Measurements from ENCODE around the gene RAP1GDS1. TPM values are rescaled to one million over a fixed set of nuclear protein-coding genes. Genes with fewer than 3 reads are reported as not detected.

RAP1GDS1 gene
- total and polyA plus RNA-seq, 2 of the 13 experiments (the other 11 are each of a cell fraction or from before 2014, with no cell fraction given), result 19.3 to 42.5 TPM

DNA sequence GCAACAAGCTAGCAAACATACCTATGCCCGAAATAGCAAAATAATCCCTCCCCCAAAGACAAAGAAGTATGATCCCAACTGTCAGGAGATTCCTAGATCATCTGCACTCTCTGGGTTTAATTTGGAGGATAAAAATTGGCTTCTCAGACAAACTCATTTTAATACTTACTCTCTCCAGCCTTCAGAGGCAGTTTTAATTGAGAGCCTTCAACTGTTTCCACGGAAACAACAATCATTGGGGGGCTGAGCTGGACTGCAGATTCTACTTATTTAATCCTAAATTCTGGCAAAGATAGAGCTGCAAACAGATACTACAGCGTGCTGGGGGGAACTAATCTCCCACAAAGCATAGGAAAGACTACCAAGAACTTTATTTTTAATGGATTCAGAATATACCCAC, 229.1 kb downstream of the RAP1GDS1 start:
- H3K4me2 ChIP-seq (ENCODE audit: low read depth, low read length), result no peak overlapping the region
- H3K27me3 ChIP-seq (ENCODE audit: control insufficient read depth in 1 of 2, insufficient read depth in 2 of 2, low read length in 2 of 2), result 0 out of 5 replicates have a peak, but pooled peaks cover 0 to 3% of the 10 kb centered on the region in 2 experiments
- 5% methylated on average over 3 of the region's 3 CpGs for WGBS (ENCODE audit: low lambda C conversion rate)
- H2AFZ ChIP-seq (ENCODE audit: low read length), result no peak overlapping the region
- no peaks in the 10 kb centered on the region for H3K79me2 ChIP-seq (ENCODE audit: insufficient read depth, low read length)
- ChIA-PET CTCF (ENCODE audit: low intra/inter-chr PET ratio, low total read pairs) (no interaction called here), POLR2A (no interaction called here)
- H3K9ac ChIP-seq (ENCODE audit: insufficient read depth, low read depth, low read length), result no peak overlapping the region
- intact Hi-C loops (cut with micrococcal nuclease; ENCODE audit: unreplicated experiment) (no loop called here), in situ Hi-C loops (cut with HindIII; ENCODE audit: extremely low pct_ligation_motif_present, low pct_unique_long_range_greater_than_20kb) (no loop called here)
- no peak overlapping the region for H3K27ac ChIP-seq (ENCODE audit: extremely low read length, insufficient read depth, low read length)
- ATAC-seq (no peak), FAIRE-seq (no peak), DNase-seq (ENCODE audit: low spot score) (no peak)
- no peak overlapping the region for H3K4me3 ChIP-seq (replicated peaks in 1 of 3; ENCODE audit: insufficient read depth in 1 of 3, low read depth in 2 of 3, low read length in 3 of 3)
- BruUV-seq (replicated peaks), result no TSS peak
- no peaks in the 10 kb centered on the region for H3K4me1 ChIP-seq (ENCODE audit: insufficient read depth, low read length)
- no peaks in the 10 kb centered on the region for H3K9me3 ChIP-seq (ENCODE audit: low read length)
- no peaks in the 10 kb centered on the region for H3K36me3 ChIP-seq (replicated peaks in 1 of 2; ENCODE audit: control insufficient read depth in 1 of 2, insufficient read depth in 2 of 2, low read length in 2 of 2)
- H4K20me1 ChIP-seq (ENCODE audit: insufficient read depth, low read length), result no peaks in the 10 kb centered on the region
- TF ChIP-seq ZNF562 (CRISPR knock-in tag; IDR thresholded peaks at IDR 0.05; ENCODE audit: borderline replicate concordance) (no peak), MAZ (IDR thresholded peaks at IDR 0.05; ENCODE audit: borderline replicate concordance, low read depth, low read length) (no peak), MAZ (CRISPR knock-in tag; IDR thresholded peaks at IDR 0.05; ENCODE audit: low read depth) (no peak), SMAD3 (CRISPR knock-in tag; IDR thresholded peaks at IDR 0.05) (no peak), WIZ (CRISPR knock-in tag; IDR thresholded peaks at IDR 0.05) (no peak), ZFP90 (CRISPR knock-in tag; IDR thresholded peaks at IDR 0.05; ENCODE audit: borderline replicate concordance) (no peak), SAP130 (CRISPR knock-in tag; IDR thresholded peaks at IDR 0.05; ENCODE audit: low read depth) (no peak)
- TF ChIP-seq, protein P1, sequence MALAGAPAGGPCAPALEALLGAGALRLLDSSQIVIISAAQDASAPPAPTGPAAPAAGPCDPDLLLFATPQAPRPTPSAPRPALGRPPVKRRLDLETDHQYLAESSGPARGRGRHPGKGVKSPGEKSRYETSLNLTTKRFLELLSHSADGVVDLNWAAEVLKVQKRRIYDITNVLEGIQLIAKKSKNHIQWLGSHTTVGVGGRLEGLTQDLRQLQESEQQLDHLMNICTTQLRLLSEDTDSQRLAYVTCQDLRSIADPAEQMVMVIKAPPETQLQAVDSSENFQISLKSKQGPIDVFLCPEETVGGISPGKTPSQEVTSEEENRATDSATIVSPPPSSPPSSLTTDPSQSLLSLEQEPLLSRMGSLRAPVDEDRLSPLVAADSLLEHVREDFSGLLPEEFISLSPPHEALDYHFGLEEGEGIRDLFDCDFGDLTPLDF (CRISPR knock-in tag; IDR thresholded peaks at IDR 0.05), result no peak
- TF ChIP-seq, protein P2, sequence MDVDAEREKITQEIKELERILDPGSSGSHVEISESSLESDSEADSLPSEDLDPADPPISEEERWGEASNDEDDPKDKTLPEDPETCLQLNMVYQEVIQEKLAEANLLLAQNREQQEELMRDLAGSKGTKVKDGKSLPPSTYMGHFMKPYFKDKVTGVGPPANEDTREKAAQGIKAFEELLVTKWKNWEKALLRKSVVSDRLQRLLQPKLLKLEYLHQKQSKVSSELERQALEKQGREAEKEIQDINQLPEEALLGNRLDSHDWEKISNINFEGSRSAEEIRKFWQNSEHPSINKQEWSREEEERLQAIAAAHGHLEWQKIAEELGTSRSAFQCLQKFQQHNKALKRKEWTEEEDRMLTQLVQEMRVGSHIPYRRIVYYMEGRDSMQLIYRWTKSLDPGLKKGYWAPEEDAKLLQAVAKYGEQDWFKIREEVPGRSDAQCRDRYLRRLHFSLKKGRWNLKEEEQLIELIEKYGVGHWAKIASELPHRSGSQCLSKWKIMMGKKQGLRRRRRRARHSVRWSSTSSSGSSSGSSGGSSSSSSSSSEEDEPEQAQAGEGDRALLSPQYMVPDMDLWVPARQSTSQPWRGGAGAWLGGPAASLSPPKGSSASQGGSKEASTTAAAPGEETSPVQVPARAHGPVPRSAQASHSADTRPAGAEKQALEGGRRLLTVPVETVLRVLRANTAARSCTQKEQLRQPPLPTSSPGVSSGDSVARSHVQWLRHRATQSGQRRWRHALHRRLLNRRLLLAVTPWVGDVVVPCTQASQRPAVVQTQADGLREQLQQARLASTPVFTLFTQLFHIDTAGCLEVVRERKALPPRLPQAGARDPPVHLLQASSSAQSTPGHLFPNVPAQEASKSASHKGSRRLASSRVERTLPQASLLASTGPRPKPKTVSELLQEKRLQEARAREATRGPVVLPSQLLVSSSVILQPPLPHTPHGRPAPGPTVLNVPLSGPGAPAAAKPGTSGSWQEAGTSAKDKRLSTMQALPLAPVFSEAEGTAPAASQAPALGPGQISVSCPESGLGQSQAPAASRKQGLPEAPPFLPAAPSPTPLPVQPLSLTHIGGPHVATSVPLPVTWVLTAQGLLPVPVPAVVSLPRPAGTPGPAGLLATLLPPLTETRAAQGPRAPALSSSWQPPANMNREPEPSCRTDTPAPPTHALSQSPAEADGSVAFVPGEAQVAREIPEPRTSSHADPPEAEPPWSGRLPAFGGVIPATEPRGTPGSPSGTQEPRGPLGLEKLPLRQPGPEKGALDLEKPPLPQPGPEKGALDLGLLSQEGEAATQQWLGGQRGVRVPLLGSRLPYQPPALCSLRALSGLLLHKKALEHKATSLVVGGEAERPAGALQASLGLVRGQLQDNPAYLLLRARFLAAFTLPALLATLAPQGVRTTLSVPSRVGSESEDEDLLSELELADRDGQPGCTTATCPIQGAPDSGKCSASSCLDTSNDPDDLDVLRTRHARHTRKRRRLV (CRISPR knock-in tag; IDR thresholded peaks at IDR 0.05), result no peak
- TF ChIP-seq, protein P3, sequence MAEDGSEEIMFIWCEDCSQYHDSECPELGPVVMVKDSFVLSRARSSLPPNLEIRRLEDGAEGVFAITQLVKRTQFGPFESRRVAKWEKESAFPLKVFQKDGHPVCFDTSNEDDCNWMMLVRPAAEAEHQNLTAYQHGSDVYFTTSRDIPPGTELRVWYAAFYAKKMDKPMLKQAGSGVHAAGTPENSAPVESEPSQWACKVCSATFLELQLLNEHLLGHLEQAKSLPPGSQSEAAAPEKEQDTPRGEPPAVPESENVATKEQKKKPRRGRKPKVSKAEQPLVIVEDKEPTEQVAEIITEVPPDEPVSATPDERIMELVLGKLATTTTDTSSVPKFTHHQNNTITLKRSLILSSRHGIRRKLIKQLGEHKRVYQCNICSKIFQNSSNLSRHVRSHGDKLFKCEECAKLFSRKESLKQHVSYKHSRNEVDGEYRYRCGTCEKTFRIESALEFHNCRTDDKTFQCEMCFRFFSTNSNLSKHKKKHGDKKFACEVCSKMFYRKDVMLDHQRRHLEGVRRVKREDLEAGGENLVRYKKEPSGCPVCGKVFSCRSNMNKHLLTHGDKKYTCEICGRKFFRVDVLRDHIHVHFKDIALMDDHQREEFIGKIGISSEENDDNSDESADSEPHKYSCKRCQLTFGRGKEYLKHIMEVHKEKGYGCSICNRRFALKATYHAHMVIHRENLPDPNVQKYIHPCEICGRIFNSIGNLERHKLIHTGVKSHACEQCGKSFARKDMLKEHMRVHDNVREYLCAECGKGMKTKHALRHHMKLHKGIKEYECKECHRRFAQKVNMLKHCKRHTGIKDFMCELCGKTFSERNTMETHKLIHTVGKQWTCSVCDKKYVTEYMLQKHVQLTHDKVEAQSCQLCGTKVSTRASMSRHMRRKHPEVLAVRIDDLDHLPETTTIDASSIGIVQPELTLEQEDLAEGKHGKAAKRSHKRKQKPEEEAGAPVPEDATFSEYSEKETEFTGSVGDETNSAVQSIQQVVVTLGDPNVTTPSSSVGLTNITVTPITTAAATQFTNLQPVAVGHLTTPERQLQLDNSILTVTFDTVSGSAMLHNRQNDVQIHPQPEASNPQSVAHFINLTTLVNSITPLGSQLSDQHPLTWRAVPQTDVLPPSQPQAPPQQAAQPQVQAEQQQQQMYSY (CRISPR knock-in tag; IDR thresholded peaks at IDR 0.05), result no peak
- TF ChIP-seq, protein P4, sequence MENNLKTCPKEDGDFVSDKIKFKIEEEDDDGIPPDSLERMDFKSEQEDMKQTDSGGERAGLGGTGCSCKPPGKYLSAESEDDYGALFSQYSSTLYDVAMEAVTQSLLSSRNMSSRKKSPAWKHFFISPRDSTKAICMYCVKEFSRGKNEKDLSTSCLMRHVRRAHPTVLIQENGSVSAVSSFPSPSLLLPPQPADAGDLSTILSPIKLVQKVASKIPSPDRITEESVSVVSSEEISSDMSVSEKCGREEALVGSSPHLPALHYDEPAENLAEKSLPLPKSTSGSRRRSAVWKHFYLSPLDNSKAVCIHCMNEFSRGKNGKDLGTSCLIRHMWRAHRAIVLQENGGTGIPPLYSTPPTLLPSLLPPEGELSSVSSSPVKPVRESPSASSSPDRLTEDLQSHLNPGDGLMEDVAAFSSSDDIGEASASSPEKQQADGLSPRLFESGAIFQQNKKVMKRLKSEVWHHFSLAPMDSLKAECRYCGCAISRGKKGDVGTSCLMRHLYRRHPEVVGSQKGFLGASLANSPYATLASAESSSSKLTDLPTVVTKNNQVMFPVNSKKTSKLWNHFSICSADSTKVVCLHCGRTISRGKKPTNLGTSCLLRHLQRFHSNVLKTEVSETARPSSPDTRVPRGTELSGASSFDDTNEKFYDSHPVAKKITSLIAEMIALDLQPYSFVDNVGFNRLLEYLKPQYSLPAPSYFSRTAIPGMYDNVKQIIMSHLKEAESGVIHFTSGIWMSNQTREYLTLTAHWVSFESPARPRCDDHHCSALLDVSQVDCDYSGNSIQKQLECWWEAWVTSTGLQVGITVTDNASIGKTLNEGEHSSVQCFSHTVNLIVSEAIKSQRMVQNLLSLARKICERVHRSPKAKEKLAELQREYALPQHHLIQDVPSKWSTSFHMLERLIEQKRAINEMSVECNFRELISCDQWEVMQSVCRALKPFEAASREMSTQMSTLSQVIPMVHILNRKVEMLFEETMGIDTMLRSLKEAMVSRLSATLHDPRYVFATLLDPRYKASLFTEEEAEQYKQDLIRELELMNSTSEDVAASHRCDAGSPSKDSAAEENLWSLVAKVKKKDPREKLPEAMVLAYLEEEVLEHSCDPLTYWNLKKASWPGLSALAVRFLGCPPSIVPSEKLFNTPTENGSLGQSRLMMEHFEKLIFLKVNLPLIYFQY (CRISPR knock-in tag; IDR thresholded peaks at IDR 0.05; ENCODE audit: borderline replicate concordance), result no peak

Measured in HepG2 (cell line).